HG02870 (cell line): ENCODE results near the gene DBET.
"Not testable (repeated sequence)": the region's sequence is repeated elsewhere in the genome, so short reads cannot be mapped to it uniquely, and the experiment has no call there.

ENCODE experiments used
- ATAC-seq: cut with Tn5 transposase; IDR thresholded peaks from one replicate; pipeline ENCODE4 v1.9.1; 2021; ENCODE audit warnings: mild to moderate bottlenecking, moderate library complexity; ENCODE audit not compliant: unreplicated experiment

Gene DBET

DNA sequence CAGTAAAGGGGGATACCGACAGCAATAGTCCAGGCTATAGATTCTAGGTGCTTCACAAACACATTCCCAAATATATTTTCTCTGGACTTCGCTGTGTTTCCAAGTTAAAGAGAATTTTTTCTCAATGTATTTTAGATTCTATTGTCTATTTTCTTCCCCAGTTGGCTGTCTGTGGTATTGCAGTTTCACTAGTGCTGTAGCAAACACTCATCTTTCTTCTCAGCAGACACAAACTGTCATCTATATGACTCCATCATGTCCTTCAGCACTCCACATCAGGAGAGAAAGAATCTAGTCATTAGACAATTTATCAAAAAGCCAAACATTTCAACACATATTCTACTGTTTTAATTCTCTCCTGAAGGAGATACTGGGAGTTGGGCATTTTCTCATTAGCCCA, at the start of gene DBET:
Gene DBET, plus strand, starts transcription at position 161 of the 400 bp plus-strand sequence.
- not testable (repeated sequence) for ATAC-seq

- ATAC-seq: no peak
These were observed 49.3 kb upstream of the DBET start for GRCh38 chr4:190014771-190015537.

DNA sequence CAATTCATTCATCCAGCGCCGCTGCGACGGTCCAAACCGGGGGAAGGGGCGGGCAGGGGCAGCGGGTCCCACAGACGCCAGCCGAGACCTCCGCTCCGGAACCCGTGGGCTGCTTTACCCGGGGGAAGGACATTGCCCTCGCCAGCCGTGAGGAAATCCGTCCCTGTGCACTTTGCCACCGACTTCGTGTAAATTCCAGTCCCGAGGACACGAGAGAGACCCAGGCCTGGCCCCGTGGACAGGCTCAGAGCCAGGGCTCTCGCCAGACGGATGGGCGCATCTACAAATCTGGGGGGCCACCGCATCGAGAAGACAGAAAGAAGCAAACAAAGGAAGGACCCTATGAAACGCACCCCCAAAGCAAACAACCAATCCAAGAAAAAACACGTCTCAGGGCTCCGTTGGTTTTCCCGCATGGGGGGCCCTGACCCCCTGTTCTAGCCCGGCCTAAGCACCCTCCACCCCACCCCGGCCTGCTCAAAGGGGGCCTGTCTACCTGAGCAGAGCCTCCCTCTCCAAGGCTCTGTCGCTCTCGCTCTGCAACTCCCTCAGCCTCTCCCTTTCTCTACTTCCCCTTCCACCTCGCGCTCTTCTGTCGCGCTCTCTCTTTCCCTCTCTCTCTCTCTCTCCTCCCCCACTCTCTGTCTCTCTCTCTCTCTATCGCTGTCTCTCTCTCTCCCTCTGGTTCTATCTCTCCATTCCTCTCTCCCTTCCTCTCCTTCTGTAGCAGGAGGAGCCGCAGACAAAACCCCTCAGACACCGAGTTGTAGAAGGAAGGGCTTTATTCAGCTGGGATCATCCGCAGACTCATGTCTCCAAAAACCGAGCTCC, 48.5 kb upstream of the DBET start:
- ATAC-seq: no peak

DNA sequence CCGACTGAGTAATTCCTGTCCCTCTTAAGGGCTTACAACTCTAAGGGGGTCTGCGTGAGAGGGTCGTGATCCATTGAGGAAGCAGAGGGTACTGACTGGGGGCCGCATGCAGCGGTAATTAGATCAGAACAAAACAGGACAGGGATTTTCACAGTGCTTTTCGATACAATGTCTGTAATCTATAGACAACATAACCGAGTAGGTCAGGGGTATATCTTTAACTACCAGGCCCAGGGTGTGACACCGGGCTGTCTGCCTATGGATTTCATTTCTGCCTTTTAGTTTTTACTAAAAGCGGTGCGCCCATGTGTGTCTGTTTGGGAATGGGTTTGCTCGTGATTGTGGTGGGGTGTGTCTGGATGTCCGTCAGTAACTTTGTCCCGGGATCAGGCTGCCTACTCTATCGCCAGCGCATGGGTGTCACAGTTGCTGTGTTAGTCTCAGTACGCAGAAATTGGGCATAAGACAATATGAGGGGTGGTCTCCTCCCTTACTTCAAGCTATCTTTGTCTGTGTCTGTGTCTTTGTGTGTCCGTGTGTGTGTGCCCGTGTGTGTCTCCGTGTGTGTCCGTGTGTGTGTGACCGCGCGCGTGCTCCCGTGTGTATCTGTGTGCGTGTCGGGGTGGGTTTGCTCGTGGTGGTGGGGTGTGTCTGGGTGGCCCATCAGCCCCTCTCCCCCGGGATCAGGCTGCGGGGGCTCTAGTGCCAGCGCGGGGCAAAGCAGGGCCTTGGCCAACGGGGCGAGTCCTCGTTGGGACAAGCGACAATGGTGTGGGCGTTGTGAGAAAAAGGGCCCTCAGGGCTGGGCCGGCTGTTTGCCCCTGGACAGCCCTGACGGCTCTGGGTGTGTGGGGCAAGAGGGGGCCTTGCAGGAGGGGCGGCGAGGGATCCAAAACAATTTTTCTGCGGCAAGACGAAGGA, 47.7 kb upstream of the DBET start:
- no peak for ATAC-seq

GRCh38 chr4:190017357-190018200, 46.7 kb upstream of the DBET start:
- ATAC-seq: no peak

- no peak for ATAC-seq
These were observed 45.9 kb upstream of the DBET start for GRCh38 chr4:190018201-190018920.

GRCh38 chr4:190019023-190019858, 45.1 kb upstream of the DBET start:
- ATAC-seq: no peak

DNA sequence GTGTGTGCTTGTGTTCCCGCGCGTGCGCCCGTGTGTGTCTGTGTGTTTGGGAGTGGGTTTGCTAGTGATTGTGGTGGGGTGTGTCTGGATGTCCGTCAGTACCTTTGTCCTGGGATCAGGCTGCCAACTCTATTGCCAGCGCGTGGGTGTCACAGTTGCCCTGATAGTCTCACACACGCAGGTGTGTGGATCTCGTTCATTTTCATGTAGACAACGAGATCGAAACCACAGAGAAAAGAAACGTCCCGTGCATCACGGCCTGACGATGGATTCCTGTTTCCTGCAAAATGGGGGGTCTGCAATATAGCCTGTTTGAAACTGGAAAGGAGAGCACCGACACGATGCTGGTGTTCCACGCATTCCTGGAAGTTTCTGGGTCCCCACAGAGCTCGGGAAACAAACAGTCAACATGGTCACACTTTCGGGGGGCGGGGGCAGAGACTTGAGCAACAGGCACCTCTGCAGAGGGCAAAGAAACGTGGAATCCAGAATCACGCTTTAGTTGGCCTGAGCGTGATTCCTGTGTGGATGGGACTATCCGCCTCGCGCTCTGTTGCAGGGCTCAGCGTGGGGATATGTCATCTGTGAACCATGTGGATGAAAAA, 44.3 kb upstream of the DBET start:
- not testable (repeated sequence) for ATAC-seq

DNA sequence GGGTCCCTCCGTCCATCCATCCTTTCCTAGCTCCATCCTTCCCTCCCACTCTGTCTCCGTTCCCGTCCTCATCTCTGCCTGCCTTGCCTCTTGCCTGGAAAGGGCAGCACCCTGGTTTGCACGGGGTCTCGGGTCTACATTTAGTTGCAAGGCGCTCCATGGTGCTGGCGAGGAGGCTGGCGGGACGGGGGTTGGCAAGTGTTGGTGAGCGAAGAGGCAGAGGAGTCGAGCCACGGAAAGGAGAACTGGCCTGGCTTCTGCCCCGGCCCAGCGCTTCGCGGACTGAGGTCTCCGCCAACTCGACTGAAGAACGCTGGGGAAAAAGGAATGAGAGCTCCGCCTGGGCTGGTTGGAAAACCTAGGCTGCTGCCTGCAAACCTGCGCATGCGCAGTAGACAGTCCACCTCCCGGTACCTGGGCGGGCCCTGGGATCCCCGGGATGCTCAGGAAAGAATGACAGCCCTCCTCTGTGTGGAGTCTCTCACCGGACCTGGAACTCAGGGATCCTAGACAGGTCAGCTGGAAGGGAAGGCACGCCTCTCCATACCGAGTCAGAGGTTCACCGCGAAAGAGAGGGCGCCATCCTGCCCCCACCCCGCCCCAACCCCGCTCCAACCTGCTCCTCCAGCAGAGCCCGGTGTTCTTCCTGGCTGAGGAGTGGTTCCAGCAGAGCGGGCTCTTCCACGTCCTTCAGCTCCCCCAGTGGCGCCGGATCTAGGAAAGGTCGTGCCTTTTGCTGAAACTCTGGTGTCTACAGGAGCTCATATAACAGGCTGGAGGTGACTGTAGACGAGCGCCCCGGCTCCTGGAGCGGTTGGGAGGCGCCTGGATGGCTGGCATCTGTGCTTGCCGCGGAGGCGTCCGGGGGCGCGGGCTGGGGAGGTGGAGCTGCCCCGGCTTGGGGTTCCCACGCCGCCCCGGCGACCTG, 43.2 kb upstream of the DBET start:
- no peak for ATAC-seq

GRCh38 chr4:190021973-190022372, 42.3 kb upstream of the DBET start:
- not testable (repeated sequence) for ATAC-seq

DNA sequence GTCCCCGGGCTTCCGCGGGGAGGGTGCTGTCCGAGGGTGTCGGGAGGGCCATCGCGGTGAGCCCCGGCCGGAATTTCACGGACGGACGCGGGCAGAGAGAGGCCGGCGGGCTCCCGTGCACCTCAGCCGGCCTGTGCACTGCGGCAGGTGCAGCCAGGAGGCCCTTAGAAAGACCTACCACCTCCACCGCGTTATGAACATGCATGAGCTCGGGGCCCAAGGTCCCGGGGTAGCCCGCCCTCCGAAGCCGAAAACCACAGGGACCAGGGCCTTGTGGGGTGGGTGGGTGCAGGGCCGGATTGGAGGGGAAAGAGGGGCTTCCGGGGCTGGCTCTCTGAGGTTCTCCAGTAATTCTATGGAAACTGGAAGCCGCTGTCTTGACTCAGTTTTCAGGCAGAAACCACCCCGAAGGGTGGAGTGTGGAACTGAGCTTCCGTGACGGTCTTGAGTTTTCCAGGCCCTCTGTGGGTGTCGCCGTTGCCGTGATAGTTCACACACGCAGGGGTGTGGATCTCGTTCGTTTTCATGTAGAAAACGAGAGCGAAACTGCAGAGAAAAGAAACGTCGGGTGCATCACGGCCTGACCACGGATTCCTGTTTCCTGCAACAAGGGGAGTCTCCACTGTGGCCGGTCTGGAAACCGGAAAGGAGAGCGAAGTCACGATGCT, 41.6 kb upstream of the DBET start:
- peak; percentile 51 for ATAC-seq

DNA sequence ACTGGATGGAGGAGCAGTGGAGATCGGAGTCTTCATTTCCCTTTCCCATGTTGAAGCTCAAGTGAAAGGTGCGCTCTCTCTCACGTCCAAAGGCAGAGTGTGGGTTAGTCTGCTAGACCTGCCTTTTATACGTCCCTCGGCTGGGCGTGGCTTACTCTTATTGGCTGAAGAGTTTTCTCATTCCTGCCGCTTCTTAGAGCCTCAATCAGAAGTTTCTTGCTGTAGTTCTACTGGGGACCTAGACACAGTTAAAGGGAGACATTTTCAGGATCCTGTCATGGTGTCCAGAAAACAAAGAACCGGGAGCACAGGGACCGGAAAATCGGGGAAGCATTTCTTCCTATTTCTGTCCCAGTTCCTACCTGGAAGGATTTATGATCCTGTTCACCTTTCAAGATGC, 37.1 kb upstream of the DBET start, which contains the start of gene FRG2:
Gene FRG2, minus strand, starts transcription at position 101 of the 400 bp plus-strand sequence. Its CDS starts 52 bp downstream, at position 49.
- ATAC-seq: not testable (repeated sequence)

DNA sequence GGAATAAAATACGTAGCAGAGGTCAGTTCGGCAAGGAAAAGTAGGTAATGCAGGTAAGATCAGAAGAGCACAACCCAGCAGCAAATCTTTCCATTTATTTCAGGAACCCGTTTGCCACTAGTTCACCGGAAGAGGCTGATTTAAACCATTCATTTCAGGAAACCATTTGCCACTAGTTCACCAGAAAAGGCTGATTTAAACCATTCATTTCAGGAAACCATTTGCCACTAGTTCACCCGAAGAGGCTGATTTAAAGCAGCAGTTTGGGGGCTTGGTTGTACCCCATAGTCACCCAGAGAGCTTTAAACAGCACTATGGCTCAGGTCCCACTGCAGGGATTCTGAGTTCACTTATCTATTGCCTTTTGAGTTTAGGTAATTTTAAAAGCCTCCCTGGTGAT, 33.0 kb upstream of the DBET start:
- ATAC-seq: not testable (repeated sequence)

GRCh38 chr4:190037704-190038388, 26.5 kb upstream of the DBET start:
- peak; percentile 66 for ATAC-seq

GRCh38 chr4:190040873-190041272, 23.4 kb upstream of the DBET start:
- ATAC-seq: not testable (repeated sequence)

- ATAC-seq: not testable (repeated sequence)
These were observed 16.7 kb upstream of the DBET start for GRCh38 chr4:190047627-190048026.
